Ecto neural progenitor cell (in vitro differentiated cells): ENCODE data around the gene TCF7L2.

Experiments
- DNase-seq: peaks from one replicate; pipeline ENCODE4 v3.0.0-alpha.2; 2018; ENCODE audit warnings: low spot score

Gene TCF7L2

DNA sequence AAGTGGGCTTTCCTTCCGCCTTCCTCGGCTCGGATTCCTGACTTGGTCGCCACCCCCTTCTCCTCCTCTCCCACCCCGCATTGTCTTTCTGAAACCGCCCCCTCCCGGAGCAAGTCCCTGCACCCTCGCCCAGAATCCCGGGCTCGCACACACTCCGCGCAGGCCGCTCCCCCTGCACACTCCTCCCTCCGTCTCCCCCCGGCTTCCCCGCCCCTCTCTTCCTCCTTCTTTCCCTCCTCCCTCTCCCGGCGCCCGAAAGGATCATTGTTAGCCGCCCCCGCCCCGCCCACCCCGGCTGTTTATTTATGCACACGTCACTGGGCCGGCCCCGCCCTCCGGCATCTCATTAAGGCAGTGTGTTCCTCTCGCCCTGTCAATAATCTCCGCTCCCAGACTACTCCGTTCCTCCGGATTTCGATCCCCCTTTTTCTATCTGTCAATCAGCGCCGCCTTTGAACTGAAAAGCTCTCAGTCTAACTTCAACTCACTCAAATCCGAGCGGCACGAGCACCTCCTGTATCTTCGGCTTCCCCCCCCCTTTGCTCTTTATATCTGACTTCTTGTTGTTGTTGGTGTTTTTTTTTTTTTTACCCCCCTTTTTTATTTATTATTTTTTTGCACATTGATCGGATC lies at the start of gene TCF7L2:
Gene TCF7L2, plus strand, starts transcription at position 373 of the 633 bp plus-strand sequence. CDS start 510 bp downstream, outside the sequence.
- peak; percentile 98 for DNase-seq

GRCh38 chr10:112902730-112903129 lies 47.3 kb upstream of the TCF7L2 start:
- no peak for DNase-seq

DNA sequence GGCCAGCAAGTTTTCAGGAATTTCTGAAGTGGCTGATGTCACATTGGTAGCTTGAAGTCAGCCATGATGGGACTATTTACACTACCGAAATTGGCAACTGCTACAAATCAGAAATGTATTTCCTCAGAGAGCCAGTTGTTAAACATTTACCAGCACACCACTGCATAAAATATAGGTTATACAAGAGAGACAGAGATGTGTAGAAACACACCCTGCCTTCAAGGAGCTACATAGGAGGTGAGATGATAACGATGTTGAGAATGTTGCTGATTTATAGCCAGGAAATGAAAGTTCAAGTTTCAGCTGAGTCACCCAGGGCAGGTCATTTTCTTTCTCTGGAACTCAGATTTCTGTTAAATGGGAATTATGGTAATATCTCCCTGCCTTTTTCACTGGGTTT lies 46.0 kb upstream of the TCF7L2 start:
- no peak for DNase-seq

DNA sequence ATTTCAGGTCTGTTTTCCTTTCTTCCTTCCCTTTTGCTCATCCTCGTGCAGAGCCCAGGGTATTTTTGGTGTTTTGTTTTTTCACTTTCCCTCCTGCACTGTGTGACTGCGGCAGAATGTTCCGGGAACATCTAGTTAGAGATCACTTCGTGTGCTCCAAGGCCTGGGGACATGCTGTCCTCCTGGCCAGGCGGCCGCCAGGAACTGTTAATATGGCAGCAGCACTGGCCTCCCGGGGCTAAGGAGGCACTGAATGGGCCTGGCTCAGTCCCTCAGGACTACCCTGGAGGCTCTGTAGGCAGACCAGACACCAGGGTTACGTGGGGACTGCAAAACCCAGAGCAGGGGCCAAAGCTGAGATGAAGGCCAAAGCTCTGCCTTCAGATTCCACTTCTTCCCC lies 43.1 kb upstream of the TCF7L2 start:
- no peak for DNase-seq

- no peak for DNase-seq
These were observed 42.2 kb upstream of the TCF7L2 start for GRCh38 chr10:112907893-112908292.

- no peak for DNase-seq
These were observed 38.8 kb upstream of the TCF7L2 start for GRCh38 chr10:112911206-112911605.

GRCh38 chr10:112912410-112912928 lies 37.6 kb upstream of the TCF7L2 start:
- no peak for DNase-seq

GRCh38 chr10:112913255-112913654 lies 36.8 kb upstream of the TCF7L2 start:
- DNase-seq = no peak

GRCh38 chr10:112913661-112914287 lies 36.3 kb upstream of the TCF7L2 start:
- DNase-seq = no peak

DNA sequence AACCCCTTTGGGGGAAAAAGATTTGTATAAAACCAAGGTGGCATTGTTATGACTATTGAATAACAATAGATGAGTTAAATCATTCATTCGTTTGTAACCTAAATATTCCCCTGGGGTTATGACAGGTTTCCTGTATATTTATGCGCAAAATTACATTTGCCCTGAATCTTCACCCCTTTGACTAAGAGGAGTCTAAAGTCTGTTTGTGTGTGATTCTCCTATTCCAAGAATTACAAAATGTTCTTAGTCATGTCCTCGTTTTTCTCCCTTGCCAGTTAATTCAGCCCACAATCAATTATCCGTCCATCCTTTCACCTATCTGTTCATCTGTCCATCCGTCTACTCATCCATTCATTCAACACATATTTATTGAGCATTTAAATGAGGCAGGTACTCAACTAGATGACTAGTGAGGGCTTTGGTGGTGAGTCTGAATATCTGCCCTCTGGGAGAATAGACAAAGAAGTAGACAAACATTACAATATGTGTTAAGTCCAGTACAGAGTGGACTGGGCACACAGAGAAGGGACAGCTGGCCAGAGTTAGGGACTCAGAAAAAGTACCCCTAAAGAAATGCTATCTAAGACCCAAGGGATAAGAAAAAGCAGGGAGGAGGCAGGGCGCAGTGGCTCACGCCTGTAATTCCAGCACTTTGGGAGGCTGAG lies 35.6 kb upstream of the TCF7L2 start:
- DNase-seq = no peak

DNA sequence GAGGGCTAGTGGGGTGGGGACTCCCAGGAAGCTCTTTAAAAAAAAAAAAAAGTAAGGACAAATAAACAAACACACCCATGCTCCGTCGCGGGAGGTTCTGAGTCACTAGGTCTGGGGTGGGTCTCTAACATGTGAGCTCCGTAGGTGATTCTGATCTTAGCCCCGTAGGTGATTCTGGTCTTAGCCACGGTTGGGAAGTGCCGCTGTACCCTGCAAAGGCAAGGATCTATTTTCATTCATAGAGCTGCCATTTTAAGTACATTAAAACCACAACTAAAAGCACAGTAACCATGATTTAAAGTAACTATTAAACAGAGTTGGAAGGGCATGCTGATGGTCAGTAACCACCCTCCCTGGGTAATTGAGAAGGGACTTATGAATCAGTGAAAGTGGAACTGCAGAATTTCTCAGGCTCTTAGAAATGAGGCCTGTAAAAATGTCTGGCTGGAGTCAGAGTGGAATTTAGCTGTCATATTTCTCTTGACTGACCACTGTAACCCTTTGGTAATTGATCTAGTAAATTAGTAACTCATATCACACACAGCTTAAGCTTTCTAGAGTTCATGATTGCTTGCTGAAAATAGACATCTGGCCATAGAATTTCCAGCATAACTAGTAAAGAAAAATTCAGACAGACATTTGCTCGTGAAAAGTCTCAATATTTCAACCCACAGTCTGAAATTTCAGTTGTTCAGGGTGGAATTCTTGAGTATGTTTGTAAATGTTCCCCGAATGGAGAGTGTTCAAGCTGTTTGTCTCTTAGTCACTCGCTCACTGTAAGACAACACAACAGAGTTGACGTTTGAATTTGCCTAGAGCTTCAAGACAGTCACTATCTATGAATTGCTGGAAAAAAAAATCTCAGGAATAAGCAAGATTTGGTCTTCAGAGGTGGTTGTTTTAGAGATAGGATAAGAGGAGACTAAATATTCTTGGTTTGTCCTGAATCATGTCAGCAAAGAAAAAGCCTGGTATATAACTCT lies 34.2 kb upstream of the TCF7L2 start:
- no peak for DNase-seq

- no peak for DNase-seq
These were observed 32.4 kb upstream of the TCF7L2 start for GRCh38 chr10:112917681-112918080.

DNA sequence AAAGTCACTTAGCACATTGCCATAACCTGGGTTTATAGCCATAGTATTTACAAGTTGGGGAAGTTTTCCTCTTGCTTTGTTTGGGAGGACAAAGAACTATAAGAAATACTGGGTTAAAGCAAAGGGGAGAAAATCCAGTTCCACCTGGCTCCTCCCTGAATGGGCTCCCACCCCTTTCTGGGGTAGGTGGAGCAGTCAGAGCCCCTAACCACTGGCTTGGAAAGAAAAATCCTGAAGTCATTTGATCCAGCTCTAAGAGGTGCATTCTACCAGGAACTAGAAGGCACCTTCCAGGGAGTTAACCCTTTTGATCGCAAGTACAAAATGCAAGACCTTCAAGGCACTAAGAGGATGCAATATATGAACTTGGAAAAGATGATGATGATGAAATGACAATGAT lies 31.3 kb upstream of the TCF7L2 start:
- DNase-seq = no peak

GRCh38 chr10:112919721-112920120 lies 30.3 kb upstream of the TCF7L2 start:
- DNase-seq = no peak

DNA sequence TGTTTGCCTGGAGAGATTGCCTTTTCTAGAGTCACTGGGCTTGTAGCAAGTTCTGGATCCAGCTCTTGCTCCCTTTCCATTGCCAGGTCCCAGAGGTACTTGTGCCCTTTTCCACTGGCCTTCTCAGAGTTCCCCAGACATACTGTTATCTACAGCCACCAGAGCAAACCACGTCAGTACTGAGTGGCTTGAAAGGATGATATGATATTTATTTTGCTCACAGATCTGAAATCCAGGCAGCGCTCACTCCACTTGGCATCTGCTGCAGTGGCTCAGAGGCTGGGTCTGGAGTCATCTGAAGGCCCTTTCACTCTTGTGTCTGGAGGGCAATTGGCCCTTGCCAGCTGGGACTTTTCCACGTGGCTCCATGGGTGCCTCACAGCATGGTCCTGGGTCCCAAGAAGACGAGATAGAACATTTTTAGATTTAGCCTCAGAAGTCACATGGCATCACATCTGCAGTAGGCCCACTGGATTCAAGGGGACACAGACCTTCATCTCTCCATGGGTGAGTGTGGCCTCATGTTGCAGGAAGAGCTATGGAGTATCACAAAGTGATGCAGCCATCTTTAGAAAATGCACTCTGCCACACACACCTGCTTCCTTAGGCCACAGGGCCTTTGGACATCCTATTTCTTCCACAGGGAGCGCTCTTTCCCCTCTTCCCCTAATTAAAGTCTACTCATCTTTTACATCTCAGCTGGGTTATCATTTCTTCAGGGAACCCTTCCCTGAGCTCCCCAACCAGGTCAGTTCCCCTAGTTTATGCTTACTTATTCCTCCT lies 22.9 kb upstream of the TCF7L2 start:
- no peak for DNase-seq

DNA sequence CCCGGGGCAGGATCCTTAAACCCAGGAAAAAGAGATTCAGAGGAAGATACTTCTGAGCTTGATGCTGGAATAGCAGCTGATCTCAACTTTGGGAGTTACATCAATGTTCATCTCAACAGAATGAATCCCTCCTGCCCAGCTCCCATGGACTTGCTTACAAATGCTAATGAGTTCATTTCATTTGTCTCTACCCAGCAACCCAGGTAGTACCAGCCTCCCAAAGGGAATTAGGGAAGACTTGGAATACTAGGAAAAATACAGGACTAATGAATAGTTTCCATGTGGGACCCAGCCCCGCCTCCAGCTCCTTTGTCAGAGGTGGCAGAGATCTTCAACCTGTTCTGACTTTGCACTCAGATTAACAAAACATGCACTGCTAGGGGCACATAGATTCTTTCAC lies 22.1 kb upstream of the TCF7L2 start:
- DNase-seq = no peak

GRCh38 chr10:112932658-112933057 lies 17.4 kb upstream of the TCF7L2 start:
- DNase-seq = no peak

DNA sequence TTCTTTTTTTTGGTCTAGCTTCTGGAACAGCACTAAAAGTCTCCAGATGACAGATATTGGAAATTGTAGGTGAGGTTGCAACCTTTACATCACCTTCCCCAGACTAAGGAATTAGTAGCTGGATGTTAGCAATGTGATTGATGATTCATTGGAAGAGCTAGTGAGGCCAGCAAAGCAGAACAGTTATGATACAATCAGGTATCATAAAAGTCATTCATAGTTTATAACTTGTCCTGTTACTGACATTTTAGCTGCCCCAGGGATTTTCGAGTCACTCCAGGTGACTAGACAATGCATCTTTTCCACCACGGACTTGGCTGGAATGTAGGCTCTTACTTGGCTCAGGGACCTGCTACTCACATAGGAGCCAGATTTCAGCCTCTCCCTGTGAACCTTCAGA lies 15.9 kb upstream of the TCF7L2 start:
- DNase-seq = no peak

- no peak for DNase-seq
These were observed 11.1 kb upstream of the TCF7L2 start for GRCh38 chr10:112938808-112939482.

- no peak for DNase-seq
These were observed 4.2 kb upstream of the TCF7L2 start for GRCh38 chr10:112945811-112946210.

DNA sequence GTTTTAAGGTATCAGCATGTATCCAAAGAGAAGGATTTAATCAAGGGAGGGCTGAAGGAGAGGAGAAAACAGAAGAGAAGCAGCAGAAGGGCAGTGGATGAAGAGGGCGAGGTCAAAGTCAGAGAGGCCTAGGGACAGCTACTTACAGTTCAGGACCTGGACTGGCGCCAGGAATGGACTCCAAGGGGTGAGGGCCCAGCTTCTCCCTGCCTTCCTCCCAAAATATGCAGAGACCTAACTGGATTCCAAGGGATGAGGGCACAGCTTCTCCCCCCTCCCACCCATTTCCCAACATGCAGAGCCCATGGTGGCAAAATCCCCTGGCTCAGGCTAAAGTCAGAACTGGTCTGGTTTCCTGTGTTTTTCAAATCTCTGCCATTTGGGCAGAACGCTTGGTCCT lies 3.4 kb upstream of the TCF7L2 start:
- no peak for DNase-seq
